Hepatocyte (in vitro differentiated cells): ENCODE measurements around the gene POLK.
"Not testable (repeated sequence)": the region's sequence is repeated elsewhere in the genome, so short reads cannot be mapped to it uniquely, and the experiment has no call there.

Experiments used
- CTCF ChIP-seq: fragments of 200-600 bp; sonication (generic); IDR thresholded peaks from 2 replicates; pipeline ENCODE4 v1.5.1; 2016; ENCODE audit warnings: antibody characterized with exemption, mild to moderate bottlenecking; ENCODE audit not compliant: poor library complexity
- EZH2 ChIP-seq: fragments of 200-600 bp; sonication (generic); IDR thresholded peaks from 2 replicates; pipeline ENCODE4 v1.6.1; 2016; ENCODE audit warnings: antibody characterized with exemption, mild to moderate bottlenecking, borderline replicate concordance

- TF ChIP-seq CTCF, EZH2: not testable (repeated sequence)
These were observed 6.6 kb upstream of the POLK start for GRCh38 chr5:75505112-75505511.
